ENCODE data around the gene LNX1. TPM values are rescaled to one million over a fixed set of nuclear protein-coding genes. Genes with fewer than 3 reads are reported as not detected.

LNX1 gene
- total and polyA plus RNA-seq, 2 donors (not counting 1 experiment from before 2014, with no cell fraction given) = 0.48 to 1.3 TPM

DNA sequence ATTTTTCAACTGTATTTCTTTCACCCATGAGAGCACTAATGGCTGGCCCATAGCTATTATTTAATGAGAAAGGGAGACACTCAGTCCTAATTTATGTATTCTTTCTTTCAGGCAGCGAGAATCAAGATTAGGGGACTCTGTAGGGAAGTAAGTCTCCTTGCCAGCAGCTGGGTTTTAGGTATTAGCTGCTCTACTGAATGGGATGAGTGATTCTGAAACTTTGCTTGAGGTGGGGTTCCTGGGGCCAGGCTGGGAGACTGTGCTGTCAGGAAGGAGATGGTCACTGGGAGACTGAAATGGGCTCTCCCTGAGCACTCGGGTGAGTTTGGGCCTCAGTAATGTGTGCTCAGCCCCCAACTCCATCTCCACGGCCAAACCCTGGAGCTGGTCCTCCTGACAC is 78.7 kb downstream of the LNX1 start:
- H3K4me3 ChIP-seq (replicated peaks in 1 of 4; ENCODE audit: control extremely low read depth in 1 of 4, insufficient read depth in 1 of 4, low read depth in 3 of 4, low read length in 4 of 4) = no peak overlapping the region
- peaks cover 2% of the 10 kb centered on the region for H3K4me1 ChIP-seq (ENCODE audit: control insufficient read depth, extremely low read depth, insufficient read depth, low read length)
- no peak overlapping the region for H3K4me2 ChIP-seq (ENCODE audit: extremely low read depth, insufficient read depth, low read length)
- no peaks in the 10 kb centered on the region for H3K27me3 ChIP-seq (ENCODE audit: control insufficient read depth, insufficient read depth, low read length)
- TF ChIP-seq EZH2 (IDR thresholded peaks at IDR 0.05; ENCODE audit: low read length, missing control alignments) = no peak
- TF ChIP-seq CTCF (conservative IDR thresholded peaks at IDR 0.05 in 1 of 2, IDR thresholded peaks at IDR 0.05 in 1 of 2; ENCODE audit: low read depth in 1 of 2, low read length in 2 of 2) = no peak
- H4K20me1 ChIP-seq (ENCODE audit: control insufficient read depth, extremely low read depth, insufficient read depth, low read length) = no peaks in the 10 kb centered on the region
- H3K9ac ChIP-seq (ENCODE audit: insufficient read depth, low read length) = no peak overlapping the region
- H3K79me2 ChIP-seq (ENCODE audit: control insufficient read depth, insufficient read depth, low read length) = no peaks in the 10 kb centered on the region
- H3K27ac ChIP-seq (ENCODE audit: insufficient read depth, low read length) = no peak overlapping the region
- no peak overlapping the region for H2AFZ ChIP-seq (ENCODE audit: low read length)
- H3K36me3 ChIP-seq (ENCODE audit: control insufficient read depth, insufficient read depth, low read length) = no peaks in the 10 kb centered on the region
- no peak for DNase-seq (ENCODE audit: low read depth in 2 of 2)
- no peaks in the 10 kb centered on the region for H3K9me3 ChIP-seq (ENCODE audit: control insufficient read depth, insufficient read depth, low read depth, low read length)

DNA sequence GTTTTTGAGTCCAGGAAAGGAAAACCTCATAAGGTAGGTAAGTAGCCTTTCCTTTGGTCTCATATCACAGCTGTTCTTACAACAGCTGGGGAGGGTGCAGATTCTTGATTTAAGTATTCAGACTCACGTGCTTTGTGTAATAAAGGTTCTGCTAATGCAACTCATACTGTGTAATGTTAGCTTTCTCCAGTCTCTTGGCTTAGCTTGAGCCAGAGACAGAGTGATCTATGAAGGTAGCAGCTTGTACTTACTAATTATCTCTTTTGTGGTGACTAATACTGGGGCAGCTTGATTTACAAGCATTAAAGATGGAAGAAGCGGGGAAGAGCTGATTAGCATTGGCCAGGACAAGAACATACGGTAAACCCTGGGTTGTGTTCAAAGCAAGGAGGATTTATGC is 80.3 kb downstream of the LNX1 start:
- Histone ChIP-seq H3K27me3 (ENCODE audit: control insufficient read depth, insufficient read depth, low read length) (no peaks in the 10 kb centered on the region), H3K36me3 (ENCODE audit: control insufficient read depth, insufficient read depth, low read length) (no peaks in the 10 kb centered on the region), H2AFZ (ENCODE audit: low read length) (no peak overlapping the region), H3K9me3 (ENCODE audit: control insufficient read depth, insufficient read depth, low read depth, low read length) (no peaks in the 10 kb centered on the region), H3K27ac (ENCODE audit: insufficient read depth, low read length) (no peak overlapping the region), H3K4me1 (ENCODE audit: control insufficient read depth, extremely low read depth, insufficient read depth, low read length) (peaks cover 2% of the 10 kb centered on the region), H3K9ac (ENCODE audit: insufficient read depth, low read length) (no peak overlapping the region), H3K4me2 (ENCODE audit: extremely low read depth, insufficient read depth, low read length) (no peak overlapping the region), H3K4me3 (replicated peaks in 1 of 4; ENCODE audit: control extremely low read depth in 1 of 4, insufficient read depth in 1 of 4, low read depth in 3 of 4, low read length in 4 of 4) (no peak overlapping the region), H4K20me1 (ENCODE audit: control insufficient read depth, extremely low read depth, insufficient read depth, low read length) (no peaks in the 10 kb centered on the region), H3K79me2 (ENCODE audit: control insufficient read depth, insufficient read depth, low read length) (no peaks in the 10 kb centered on the region)
- TF ChIP-seq CTCF (conservative IDR thresholded peaks at IDR 0.05 in 1 of 2, IDR thresholded peaks at IDR 0.05 in 1 of 2; ENCODE audit: low read depth in 1 of 2, low read length in 2 of 2) = no peak
- TF ChIP-seq EZH2 (IDR thresholded peaks at IDR 0.05; ENCODE audit: low read length, missing control alignments) = no peak
- peak in 1 of 2 donors; percentile 71 for DNase-seq (ENCODE audit: low read depth in 2 of 2)

GRCh38 chr4:53510321-53510720 is 81.0 kb downstream of the LNX1 start:
- Histone ChIP-seq H3K27me3 (ENCODE audit: control insufficient read depth, insufficient read depth, low read length) (no peaks in the 10 kb centered on the region), H3K9me3 (ENCODE audit: control insufficient read depth, insufficient read depth, low read depth, low read length) (no peaks in the 10 kb centered on the region)

More at GRCh38 chr4:53510321-53510720, 81.0 kb downstream of the LNX1 start:
- Histone ChIP-seq H3K79me2 (ENCODE audit: control insufficient read depth, insufficient read depth, low read length) (no peaks in the 10 kb centered on the region), H3K27ac (ENCODE audit: insufficient read depth, low read length) (no peak overlapping the region), H3K4me1 (ENCODE audit: control insufficient read depth, extremely low read depth, insufficient read depth, low read length) (peaks cover 2% of the 10 kb centered on the region), H4K20me1 (ENCODE audit: control insufficient read depth, extremely low read depth, insufficient read depth, low read length) (no peaks in the 10 kb centered on the region), H3K36me3 (ENCODE audit: control insufficient read depth, insufficient read depth, low read length) (no peaks in the 10 kb centered on the region), H3K4me2 (ENCODE audit: extremely low read depth, insufficient read depth, low read length) (no peak overlapping the region), H2AFZ (ENCODE audit: low read length) (no peak overlapping the region), H3K9ac (ENCODE audit: insufficient read depth, low read length) (no peak overlapping the region), H3K4me3 (replicated peaks in 1 of 4; ENCODE audit: control extremely low read depth in 1 of 4, insufficient read depth in 1 of 4, low read depth in 3 of 4, low read length in 4 of 4) (no peak overlapping the region)
- DNase-seq (ENCODE audit: low read depth in 2 of 2) = peak in 1 of 2 donors; percentile 40
- TF ChIP-seq CTCF (conservative IDR thresholded peaks at IDR 0.05 in 1 of 2, IDR thresholded peaks at IDR 0.05 in 1 of 2; ENCODE audit: low read depth in 1 of 2, low read length in 2 of 2) (no peak), EZH2 (IDR thresholded peaks at IDR 0.05; ENCODE audit: low read length, missing control alignments) (no peak)

All from fibroblast of lung (primary cell).